Body of pancreas (tissue), 4 donors: Measurements from ENCODE around the gene CAPZA2.

ENCODE experiments used
- POLR2A ChIP-seq, 3 donors: fragments of 450-650 bp; IDR thresholded peaks; one replicate each; pipeline ENCODE4 v1.6.1; 2016; ENCODE audit warnings: antibody characterized with exemption in 3 of 3, mild to moderate bottlenecking in 2 of 3
- TF ChIP-seq, protein P1 (sequence below), 7 experiments: fragments of 450-650 bp in 4 of 7; fragments of 200-600 bp in 3 of 7; sonication (generic) in 3 of 7; IDR thresholded peaks; one replicate each; pipeline ENCODE4 v1.5.1; 2016 to 2019; ENCODE audit warnings: antibody characterized with exemption in 7 of 7

DNA sequence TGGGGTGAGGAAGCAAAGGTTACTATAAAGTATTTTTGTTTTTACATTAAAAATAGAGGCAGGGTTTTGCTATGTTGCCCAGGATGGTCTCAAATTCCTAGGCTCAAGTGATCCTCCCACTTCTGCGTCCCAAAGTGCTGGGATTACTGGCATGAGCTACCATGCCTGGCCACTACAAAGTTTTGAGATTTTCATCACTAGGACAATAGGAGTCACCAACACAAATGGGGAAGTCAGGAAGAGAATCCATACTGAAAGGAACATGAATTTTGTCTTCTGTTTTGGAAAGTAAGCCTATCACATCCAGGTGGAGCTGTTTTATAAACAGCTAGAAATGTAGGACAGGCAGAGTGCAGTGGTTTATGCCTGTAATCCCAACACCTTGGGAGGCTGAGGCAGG is 20.0 kb upstream of the CAPZA2 start:
- TF ChIP-seq, protein P1, sequence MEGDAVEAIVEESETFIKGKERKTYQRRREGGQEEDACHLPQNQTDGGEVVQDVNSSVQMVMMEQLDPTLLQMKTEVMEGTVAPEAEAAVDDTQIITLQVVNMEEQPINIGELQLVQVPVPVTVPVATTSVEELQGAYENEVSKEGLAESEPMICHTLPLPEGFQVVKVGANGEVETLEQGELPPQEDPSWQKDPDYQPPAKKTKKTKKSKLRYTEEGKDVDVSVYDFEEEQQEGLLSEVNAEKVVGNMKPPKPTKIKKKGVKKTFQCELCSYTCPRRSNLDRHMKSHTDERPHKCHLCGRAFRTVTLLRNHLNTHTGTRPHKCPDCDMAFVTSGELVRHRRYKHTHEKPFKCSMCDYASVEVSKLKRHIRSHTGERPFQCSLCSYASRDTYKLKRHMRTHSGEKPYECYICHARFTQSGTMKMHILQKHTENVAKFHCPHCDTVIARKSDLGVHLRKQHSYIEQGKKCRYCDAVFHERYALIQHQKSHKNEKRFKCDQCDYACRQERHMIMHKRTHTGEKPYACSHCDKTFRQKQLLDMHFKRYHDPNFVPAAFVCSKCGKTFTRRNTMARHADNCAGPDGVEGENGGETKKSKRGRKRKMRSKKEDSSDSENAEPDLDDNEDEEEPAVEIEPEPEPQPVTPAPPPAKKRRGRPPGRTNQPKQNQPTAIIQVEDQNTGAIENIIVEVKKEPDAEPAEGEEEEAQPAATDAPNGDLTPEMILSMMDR (IDR thresholded peaks at IDR 0.05), result no peak
- no peak for TF ChIP-seq POLR2A (IDR thresholded peaks at IDR 0.05)
